PFSK-1 (cell line): ENCODE data around the gene PDGFD.

Experiments used
- POLR2AphosphoS5 ChIP-seq: IDR thresholded peaks from 2 replicates; pipeline ENCODE4 v1.6.1; 2012; ENCODE audit warnings: low read depth, mild to moderate bottlenecking, control low read depth, low read length, moderate library complexity
- REST ChIP-seq, 2 experiments: IDR thresholded peaks; 2 replicates each; pipeline versions ENCODE4 v1.6.1 to v1.8.0; 2011 to 2012; ENCODE audit warnings: low read depth in 2 of 2, low read length in 2 of 2, control low read depth in 1 of 2, inconsistent platforms in 1 of 2, mild to moderate bottlenecking in 1 of 2, moderate library complexity in 1 of 2; ENCODE audit not compliant: insufficient read depth in 1 of 2
- SIN3A ChIP-seq: IDR thresholded peaks from 2 replicates; pipeline ENCODE4 v1.6.1; 2012; ENCODE audit warnings: mild to moderate bottlenecking, low read length, moderate library complexity, borderline replicate concordance; ENCODE audit not compliant: insufficient read depth
- TAF1 ChIP-seq: IDR thresholded peaks from 2 replicates; pipeline ENCODE4 v1.6.1; 2012; ENCODE audit warnings: low read length, control low read depth, borderline replicate concordance; ENCODE audit not compliant: insufficient read depth

DNA sequence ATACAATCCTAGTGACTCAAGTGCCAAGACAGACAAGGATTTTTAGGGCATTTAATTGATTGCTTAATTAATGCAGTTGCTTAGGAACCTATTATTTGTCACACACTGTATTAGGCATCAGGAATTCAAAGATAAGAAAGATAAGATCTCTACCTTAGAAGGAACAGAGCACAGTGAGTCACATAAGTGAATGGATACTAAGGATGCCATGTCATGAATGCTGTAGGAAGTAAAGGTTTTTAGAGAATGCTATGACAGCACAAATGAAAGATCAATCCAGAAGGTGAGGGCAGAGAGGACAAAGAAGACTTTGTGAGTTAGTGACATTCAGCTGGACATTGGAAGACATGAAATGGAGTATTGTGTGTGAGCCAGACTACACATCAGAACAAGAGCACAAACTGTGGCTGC lies 275.4 kb downstream of the PDGFD start:
- TF ChIP-seq TAF1 = no peak
- no peak for TF ChIP-seq REST (IDR thresholded peaks at IDR 0.05; ENCODE audit: insufficient read depth in 1 of 2, low read depth in 2 of 2, low read length in 2 of 2)
- TF ChIP-seq SIN3A = no peak
- TF ChIP-seq POLR2AphosphoS5 = no peak
